Ishikawa (cell line): ENCODE data around the gene CCR5AS.

Source experiments
- CEBPB ChIP-seq: IDR thresholded peaks from 2 replicates; pipeline ENCODE4 v1.6.1; 2012
- CREB1 ChIP-seq: IDR thresholded peaks from 2 replicates; pipeline ENCODE4 v1.6.1; 2012; ENCODE audit warnings: low read depth
- EGR1 ChIP-seq: IDR thresholded peaks from 2 replicates; pipeline ENCODE4 v1.6.1; 2012
- EP300 ChIP-seq: IDR thresholded peaks from 2 replicates; pipeline ENCODE4 v1.6.1; 2012; ENCODE audit warnings: borderline replicate concordance
- FOXM1 ChIP-seq: IDR thresholded peaks from 2 replicates; pipeline ENCODE4 v1.6.1; 2012; ENCODE audit warnings: low read depth, borderline replicate concordance
- MAX ChIP-seq: IDR thresholded peaks from 2 replicates; pipeline ENCODE4 v1.6.1; 2012
- NFIC ChIP-seq: IDR thresholded peaks from 2 replicates; pipeline ENCODE4 v1.6.1; 2012
- RAD21 ChIP-seq: IDR thresholded peaks from 2 replicates; pipeline ENCODE4 v1.6.1; 2012; ENCODE audit warnings: low read depth
- TAF1 ChIP-seq: IDR thresholded peaks from 2 replicates; pipeline ENCODE4 v1.6.1; 2012; ENCODE audit warnings: low read depth, mild to moderate bottlenecking
- TCF12 ChIP-seq: IDR thresholded peaks from 2 replicates; pipeline ENCODE4 v1.6.1; 2012; ENCODE audit warnings: low read depth
- TEAD4 ChIP-seq: IDR thresholded peaks from 2 replicates; pipeline ENCODE4 v1.6.1; 2012
- YY1 ChIP-seq: IDR thresholded peaks from 2 replicates; pipeline ENCODE4 v1.6.1; 2012; ENCODE audit warnings: low read depth
- ZBTB7A ChIP-seq: IDR thresholded peaks from 2 replicates; pipeline ENCODE4 v1.6.1; 2012; ENCODE audit warnings: low read depth
- TF ChIP-seq, protein P1 (sequence below): IDR thresholded peaks from 2 replicates; pipeline ENCODE4 v1.6.1; 2012
- TF ChIP-seq, protein P2 (sequence below): IDR thresholded peaks from 2 replicates; pipeline ENCODE4 v1.6.1; 2012; ENCODE audit warnings: low read depth, mild to moderate bottlenecking

Gene CCR5AS

GRCh38 chr3:46405301-46406019 is 1.4 kb downstream of the CCR5AS start:
- TF ChIP-seq ZBTB7A, result no peak
- TF ChIP-seq YY1, result no peak
- no peak for TF ChIP-seq TCF12

GRCh38 chr3:46401579-46401978 is 5.3 kb downstream of the CCR5AS start:
- no peak for TF ChIP-seq RAD21
- no peak for TF ChIP-seq TEAD4
- TF ChIP-seq, protein P1, sequence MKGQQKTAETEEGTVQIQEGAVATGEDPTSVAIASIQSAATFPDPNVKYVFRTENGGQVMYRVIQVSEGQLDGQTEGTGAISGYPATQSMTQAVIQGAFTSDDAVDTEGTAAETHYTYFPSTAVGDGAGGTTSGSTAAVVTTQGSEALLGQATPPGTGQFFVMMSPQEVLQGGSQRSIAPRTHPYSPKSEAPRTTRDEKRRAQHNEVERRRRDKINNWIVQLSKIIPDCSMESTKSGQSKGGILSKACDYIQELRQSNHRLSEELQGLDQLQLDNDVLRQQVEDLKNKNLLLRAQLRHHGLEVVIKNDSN, result no peak
- no peak for TF ChIP-seq EGR1
- TF ChIP-seq FOXM1, result no peak
- TF ChIP-seq, protein P2, sequence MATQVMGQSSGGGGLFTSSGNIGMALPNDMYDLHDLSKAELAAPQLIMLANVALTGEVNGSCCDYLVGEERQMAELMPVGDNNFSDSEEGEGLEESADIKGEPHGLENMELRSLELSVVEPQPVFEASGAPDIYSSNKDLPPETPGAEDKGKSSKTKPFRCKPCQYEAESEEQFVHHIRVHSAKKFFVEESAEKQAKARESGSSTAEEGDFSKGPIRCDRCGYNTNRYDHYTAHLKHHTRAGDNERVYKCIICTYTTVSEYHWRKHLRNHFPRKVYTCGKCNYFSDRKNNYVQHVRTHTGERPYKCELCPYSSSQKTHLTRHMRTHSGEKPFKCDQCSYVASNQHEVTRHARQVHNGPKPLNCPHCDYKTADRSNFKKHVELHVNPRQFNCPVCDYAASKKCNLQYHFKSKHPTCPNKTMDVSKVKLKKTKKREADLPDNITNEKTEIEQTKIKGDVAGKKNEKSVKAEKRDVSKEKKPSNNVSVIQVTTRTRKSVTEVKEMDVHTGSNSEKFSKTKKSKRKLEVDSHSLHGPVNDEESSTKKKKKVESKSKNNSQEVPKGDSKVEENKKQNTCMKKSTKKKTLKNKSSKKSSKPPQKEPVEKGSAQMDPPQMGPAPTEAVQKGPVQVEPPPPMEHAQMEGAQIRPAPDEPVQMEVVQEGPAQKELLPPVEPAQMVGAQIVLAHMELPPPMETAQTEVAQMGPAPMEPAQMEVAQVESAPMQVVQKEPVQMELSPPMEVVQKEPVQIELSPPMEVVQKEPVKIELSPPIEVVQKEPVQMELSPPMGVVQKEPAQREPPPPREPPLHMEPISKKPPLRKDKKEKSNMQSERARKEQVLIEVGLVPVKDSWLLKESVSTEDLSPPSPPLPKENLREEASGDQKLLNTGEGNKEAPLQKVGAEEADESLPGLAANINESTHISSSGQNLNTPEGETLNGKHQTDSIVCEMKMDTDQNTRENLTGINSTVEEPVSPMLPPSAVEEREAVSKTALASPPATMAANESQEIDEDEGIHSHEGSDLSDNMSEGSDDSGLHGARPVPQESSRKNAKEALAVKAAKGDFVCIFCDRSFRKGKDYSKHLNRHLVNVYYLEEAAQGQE, result no peak
- TF ChIP-seq MAX, result no peak
- no peak for TF ChIP-seq NFIC
- no peak for TF ChIP-seq TAF1
- no peak for TF ChIP-seq ZBTB7A
- no peak for TF ChIP-seq EP300
- TF ChIP-seq YY1, result no peak
- no peak for TF ChIP-seq TCF12
- no peak for TF ChIP-seq CEBPB
- no peak for TF ChIP-seq CREB1

- TF ChIP-seq FOXM1, result no peak
- no peak for TF ChIP-seq TCF12
- TF ChIP-seq TAF1, result no peak
- TF ChIP-seq TEAD4, result no peak
- no peak for TF ChIP-seq RAD21
- no peak for TF ChIP-seq CEBPB
- TF ChIP-seq, protein P1, result no peak
- no peak for TF ChIP-seq EGR1
- TF ChIP-seq EP300, result no peak
- TF ChIP-seq MAX, result no peak
Measured at GRCh38 chr3:46400846-46401245, 6.0 kb downstream of the CCR5AS start.

DNA sequence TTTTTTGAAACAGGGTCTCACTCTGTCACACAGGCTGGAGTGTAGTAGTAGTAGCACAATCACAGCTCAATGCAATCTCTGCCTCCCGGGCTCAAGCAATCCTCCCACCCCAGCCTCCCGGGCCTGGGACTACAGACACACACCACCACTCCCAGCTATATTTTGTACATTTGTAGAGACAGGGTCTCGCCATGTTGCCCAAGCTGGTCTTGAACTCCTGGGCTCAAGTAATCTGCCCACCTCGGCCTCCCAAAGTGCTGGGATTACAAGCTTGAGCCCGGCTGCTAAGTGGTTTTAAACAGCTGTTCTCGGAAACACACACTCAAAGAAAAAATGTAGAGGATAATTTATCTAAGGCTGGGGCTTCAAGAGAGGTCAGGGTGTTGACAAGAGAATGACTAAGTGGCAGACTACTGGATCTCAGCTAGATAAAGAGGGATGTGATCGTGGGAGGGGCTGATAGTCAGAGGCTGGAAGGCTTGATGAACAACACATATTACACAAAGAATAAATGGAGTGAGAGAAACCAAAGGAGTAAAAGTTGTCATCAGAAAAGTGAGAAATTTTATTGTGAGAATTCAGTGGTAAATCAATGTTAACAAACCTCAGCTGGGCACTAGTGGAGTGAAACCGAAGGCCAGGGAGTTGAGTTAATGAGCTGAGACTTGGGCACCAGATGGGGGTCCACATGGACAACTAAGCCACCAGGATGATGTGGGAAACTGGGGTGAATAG is 6.7 kb downstream of the CCR5AS start:
- no peak for TF ChIP-seq ZBTB7A
- TF ChIP-seq MAX, result no peak
- TF ChIP-seq EGR1, result no peak
- TF ChIP-seq EP300, result no peak
- TF ChIP-seq, protein P2, result no peak
- TF ChIP-seq YY1, result no peak
- TF ChIP-seq CREB1, result no peak
- no peak for TF ChIP-seq RAD21
- no peak for TF ChIP-seq TAF1
- TF ChIP-seq, protein P1, result no peak
- no peak for TF ChIP-seq FOXM1
- TF ChIP-seq NFIC, result no peak
- no peak for TF ChIP-seq TEAD4
- no peak for TF ChIP-seq TCF12
- TF ChIP-seq CEBPB, result no peak

- TF ChIP-seq RAD21 (no peak), ZBTB7A (no peak), MAX (no peak), TEAD4 (no peak), CEBPB (no peak), EGR1 (no peak), FOXM1 (no peak), TCF12 (no peak)
- TF ChIP-seq, protein P2, result no peak
- TF ChIP-seq, protein P1, result no peak
Measured at GRCh38 chr3:46399557-46399956, 7.3 kb downstream of the CCR5AS start.
